ENCODE data around the gene ASIC3.
"Not testable (repeated sequence)": the region's sequence is repeated elsewhere in the genome, so short reads cannot be mapped to it uniquely, and the experiment has no call there.

ASIC3 gene

DNA sequence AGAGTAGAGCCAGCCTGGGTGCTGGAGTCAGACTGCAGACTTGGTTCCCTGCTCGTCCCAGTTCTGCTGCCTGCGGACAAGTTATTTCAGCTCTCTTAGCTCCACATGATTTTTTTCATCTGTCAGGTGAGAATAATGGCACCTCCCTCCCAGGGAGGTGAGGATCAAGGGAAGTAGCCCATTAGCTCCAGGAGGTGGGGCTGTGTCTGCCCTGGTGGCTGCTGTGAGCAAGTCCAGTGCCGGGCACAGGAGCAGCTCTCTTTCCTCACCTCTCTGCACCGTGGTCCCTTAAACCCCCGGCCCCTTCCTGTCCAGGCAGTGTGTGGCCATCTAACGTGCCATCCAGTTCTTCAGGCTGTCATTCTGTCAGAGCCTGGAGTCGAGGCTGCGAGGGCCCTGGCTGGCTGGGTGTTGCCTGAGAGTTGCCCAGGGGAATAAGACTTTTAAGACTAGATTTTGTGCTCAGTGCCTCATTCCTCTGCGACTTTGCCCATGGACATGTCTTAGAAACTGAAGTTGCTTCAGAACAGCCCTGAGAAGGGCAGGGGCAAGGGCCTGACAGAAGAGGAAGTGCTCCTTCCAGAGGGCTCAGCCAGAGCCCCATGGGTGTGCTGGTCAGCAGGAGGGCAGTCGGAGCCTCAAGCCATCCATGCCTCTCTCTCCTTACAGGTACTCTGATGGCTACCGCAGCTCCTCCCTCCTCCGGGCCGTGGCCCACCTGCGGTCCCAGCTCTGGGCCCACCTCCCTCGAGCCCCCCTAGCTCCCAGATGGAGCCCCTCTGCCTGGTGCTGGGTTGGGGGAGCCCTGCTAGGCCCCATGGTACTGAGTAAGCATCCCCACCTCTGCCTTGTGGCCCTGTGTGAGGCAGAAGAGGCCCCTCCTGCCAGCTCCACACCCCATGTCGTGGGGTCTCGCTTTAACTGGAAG is 15.1 kb upstream of the ASIC3 start:
- DNase-seq (ENCODE audit: low read depth), result no peak

DNA sequence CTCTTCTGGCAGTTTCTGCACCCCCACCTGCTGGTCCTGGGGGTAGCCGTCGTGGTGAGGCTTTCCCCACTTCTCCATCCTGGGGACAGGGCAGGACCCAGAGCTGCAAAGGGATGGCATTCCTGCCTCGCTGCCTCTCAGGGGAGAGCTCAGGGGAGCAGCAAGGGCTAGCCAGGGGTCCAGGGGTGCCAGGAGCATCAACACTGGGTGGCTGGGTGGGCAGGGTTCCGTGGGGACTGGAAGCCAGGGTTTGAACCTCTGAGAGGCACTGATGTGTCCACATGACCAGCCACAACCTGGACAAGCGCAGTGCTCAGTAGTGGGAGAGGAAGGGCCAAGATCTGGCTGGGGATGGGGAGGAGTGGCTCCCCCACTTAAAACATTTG is 14.5 kb upstream of the ASIC3 start:
- no peak for DNase-seq (ENCODE audit: low read depth)

DNA sequence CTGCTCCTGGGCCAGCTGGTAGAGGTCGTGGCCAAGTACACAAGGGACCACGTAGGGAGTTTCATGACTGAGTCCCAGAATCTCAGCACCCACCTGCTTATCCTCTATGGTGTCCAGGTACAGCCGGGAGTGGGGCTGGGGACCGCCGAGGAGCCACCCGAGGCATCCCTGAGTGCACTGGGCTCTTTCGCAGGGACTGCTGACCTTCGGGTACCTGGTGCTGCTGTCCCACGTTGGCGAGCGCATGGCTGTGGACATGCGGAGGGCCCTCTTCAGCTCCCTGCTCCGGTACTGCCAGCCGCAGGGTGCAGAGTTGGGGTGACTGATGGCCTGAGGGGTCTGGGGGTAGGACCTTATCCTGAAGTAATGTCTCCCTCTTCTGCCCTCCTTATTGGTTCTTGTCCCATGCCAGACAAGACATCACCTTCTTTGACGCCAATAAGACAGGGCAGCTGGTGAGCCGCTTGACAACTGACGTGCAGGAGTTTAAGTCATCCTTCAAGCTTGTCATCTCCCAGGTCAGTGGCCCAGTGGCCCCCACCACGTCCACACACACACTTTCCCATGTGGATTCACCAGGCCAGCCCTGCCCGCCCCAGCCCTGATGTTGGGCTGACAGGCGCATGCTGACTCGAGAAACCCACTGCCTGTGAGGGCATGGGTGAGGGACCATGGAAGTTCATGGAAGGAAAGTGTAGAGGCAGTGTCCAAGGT is 13.9 kb upstream of the ASIC3 start:
- no peak for DNase-seq (ENCODE audit: low read depth)

DNA sequence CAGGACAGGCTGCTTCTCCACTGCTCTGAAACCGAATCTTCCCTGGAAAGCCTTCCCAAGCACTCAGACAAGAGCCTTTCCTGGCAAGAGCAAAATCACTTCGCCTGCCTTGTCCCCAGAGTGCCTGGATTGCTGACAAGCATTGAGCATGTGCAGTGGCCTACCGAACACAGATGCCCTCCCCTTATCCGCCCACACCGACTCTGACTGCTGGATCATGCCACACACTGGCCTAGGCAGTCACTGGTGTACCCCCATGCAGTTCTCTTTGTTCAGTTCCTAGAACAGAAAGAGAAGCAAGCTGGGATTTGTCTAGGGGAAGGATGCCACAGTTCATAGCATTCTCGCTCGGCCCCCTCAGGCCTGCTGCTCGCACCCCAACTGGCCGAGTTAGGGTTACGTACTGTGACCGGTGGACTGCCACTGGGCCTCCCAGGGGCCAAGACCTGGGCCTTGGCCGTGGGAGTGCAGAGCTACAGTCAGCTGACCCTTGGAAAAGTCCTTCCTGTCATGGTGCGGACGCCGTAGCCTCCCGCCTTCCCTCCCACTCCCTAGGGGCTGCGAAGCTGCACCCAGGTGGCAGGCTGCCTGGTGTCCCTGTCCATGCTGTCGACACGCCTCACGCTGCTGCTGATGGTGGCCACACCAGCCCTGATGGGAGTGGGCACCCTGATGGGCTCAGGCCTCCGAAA is 13.2 kb upstream of the ASIC3 start:
- no peak for DNase-seq (ENCODE audit: low read depth)

DNA sequence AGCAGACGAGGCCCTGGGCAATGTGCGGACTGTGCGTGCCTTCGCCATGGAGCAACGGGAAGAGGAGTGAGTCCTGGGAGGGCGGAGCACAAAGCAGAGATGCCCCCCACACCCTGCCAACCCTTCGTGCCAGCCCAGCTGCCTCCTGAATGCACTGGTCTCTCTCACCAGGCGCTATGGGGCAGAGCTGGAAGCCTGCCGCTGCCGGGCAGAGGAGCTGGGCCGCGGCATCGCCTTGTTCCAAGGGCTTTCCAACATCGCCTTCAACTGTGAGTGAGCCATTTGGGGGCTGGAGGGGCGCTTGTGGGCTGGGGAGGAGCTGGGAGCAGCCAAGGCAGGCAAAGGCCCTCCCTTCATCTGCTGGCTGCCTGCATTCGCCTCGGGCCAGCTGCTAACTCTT is 12.4 kb upstream of the ASIC3 start:
- DNase-seq (ENCODE audit: low read depth), result no peak

DNA sequence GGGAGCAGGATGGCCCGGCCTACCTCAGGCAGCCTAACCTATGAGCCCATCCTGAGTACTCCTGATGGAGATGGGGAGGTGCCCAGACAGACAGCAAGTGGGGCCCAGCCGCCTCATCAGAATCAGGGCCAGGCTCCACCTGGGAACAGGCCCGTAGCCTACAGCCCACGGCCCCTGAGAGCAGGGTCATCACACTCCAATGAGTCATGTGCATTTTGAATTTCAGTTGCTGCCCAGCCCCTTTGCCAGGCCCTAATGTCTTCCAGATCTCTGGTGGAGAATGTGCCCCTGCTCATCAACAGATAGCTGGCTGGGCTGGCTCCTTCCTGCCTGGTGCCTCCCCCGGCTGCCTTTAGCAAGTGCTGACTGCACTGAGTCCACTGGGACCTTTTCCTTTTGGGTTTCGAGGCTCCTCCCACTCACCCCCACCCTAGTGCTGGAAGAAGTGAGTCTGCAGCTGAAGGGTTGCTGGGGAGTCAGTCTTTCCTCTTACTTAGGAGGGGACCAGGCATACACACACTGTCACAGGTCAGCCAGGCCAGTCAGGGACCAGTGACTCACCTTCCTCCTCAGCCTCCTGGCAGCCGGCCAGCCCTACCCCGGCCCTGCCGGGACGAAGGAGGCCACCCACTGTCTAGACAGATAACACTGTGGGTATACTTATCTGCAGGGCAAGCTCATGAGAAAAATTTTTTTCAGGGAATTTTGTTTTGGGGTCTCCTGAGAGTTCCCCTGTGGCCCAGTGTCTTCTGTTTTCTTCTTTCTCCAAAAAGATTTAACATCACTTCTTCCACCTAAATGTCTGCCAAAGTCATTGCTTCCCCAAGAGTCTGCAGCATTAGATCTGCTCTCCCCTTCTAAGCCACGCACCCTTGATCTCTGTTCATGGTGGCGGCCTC is 9.1 kb upstream of the ASIC3 start:
- DNase-seq (ENCODE audit: low read depth), result peak; percentile 87

DNA sequence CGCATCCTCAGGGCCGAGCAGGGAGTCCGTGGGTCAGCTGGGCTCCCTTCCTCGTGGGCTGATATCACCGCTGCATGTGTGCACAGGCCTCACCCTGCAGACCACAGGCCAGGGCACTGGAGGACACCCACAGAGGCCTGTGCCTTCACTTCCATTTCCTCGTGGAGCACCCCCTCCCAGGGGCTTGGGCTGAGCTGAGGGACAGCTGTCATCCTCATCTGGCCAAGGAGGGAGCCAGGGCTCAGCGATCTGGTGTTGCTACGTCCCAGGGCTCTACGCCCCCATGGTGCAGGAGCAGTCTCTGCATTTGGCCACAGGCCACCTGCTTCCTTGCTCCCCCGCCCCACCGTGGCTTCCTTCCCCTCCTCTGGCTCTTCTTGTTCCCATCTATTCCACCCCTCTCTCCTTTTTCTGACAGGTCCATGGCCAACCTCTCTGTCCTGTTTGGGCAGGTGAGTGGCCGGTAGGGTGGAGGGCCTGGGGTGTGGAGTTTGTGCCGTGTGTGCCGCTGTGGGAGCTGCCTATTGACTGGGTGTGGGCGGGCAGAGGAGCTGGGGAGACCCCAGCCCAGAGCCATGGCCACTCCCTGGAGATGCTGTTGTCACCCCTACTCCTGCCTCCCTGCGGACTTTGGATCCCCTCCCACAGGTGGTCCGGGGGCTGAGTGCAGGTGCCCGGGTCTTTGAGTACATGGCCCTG is 8.3 kb upstream of the ASIC3 start:
- peak; percentile 39 for DNase-seq (ENCODE audit: low read depth)

DNA sequence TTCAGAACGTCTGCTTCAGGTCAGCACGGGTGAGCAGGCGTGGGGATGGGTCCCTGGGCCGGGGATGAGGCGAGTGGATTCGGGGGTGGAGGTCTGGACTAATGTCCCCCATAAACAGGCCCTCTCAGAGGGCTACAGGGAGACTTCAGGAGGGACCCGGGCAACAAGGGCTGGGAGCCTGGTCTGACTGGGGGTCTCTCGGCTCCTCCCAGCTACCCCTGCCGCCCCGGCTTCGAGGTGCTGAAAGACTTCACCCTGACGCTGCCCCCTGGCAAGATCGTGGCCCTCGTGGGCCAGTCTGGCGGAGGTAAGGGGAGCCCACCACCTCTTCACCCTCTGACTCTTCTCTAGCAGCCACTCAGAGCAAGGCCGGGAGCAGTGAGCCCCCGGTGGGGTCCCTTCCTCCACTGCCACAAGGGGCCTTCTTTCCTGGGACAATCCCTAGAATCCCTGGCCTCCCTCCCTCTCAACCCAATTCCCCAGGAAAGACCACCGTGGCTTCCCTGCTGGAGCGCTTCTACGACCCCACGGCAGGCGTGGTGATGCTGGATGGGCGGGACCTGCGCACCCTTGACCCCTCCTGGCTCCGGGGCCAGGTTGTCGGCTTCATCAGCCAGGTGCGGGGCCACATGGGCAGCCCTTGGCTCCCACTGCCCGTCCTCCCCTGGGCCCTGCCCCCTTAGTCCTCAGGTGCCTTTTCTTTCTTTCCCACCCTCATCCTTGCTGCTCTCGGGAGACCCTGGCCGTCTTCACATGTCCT is 7.5 kb upstream of the ASIC3 start:
- DNase-seq (ENCODE audit: low read depth), result no peak

DNA sequence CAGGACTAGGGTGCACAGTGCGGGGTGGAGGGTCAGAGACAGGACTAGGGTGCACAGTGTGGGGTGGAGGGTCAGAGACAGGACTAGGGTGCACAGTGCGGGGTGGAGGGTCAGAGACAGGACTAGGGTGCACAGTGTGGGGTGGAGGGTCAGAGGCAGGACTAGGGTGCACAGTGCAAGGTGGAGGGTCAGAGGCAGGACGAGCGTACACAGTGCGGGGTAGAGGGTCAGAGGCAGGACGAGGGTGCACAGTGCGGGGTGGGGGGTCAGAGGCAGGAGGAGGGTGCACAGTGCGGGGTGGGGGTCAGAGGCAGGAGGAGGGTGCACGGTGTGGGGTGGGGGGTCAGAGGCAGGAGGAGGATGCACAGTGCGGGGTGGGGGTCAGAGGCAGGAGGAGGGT is 4.9 kb upstream of the ASIC3 start:
- not testable (repeated sequence) for DNase-seq (ENCODE audit: low read depth)

DNA sequence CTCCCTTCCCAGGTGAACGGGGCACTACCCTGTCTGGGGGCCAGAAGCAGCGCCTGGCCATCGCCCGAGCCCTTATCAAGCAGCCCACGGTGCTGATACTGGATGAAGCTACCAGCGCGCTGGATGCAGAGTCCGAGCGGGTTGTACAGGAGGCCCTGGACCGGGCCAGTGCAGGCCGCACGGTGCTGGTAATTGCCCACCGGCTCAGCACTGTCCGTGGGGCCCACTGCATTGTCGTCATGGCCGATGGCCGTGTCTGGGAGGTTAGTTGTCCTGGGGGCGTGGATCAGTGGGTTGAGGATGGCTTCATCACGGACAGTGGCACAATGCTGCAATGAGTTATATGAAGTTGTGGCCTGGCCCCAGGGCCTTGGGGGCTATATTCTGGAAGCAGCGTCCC is 4.4 kb upstream of the ASIC3 start:
- DNase-seq (ENCODE audit: low read depth), result no peak

DNA sequence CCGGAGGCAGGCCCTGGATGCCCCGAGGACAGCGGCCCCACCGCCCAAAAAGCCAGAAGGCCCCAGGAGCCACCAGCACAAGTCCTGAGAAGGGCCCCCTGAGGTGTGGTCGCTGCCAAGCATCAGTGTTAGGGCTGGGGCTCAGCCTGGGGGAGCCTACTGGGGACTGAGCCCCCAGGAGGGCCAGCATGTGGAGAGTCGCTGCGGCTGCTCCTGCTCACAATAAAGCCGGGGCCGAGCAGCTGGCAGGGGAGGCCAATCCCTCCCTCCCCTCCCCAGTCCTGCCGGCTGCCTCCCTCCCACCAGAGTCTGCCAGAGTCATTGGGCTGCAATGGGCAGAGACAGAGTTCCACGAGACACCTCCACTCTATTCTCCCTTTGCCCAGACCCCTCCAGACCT is 3.1 kb upstream of the ASIC3 start:
- no peak for DNase-seq (ENCODE audit: low read depth)

DNA sequence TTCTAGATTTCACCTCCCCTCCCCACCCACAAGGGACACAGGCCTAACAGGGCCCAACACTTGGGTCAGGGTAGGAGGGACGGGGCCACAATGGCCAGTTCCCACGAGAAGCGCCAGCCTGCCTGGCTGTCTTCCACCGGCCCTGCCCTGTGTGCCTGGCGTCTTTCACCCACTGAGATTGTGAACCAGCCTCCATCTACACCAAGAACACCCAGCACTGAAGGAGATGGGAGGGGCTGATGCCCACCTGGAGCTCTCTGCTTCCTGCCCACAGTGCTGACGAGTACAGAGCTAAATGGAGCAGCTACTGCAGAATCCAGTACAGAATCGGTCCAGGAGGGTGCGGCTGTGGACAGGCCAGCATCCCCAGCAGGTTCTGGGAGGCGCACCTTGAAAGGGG is 2.4 kb upstream of the ASIC3 start:
- no peak for DNase-seq (ENCODE audit: low read depth)

DNA sequence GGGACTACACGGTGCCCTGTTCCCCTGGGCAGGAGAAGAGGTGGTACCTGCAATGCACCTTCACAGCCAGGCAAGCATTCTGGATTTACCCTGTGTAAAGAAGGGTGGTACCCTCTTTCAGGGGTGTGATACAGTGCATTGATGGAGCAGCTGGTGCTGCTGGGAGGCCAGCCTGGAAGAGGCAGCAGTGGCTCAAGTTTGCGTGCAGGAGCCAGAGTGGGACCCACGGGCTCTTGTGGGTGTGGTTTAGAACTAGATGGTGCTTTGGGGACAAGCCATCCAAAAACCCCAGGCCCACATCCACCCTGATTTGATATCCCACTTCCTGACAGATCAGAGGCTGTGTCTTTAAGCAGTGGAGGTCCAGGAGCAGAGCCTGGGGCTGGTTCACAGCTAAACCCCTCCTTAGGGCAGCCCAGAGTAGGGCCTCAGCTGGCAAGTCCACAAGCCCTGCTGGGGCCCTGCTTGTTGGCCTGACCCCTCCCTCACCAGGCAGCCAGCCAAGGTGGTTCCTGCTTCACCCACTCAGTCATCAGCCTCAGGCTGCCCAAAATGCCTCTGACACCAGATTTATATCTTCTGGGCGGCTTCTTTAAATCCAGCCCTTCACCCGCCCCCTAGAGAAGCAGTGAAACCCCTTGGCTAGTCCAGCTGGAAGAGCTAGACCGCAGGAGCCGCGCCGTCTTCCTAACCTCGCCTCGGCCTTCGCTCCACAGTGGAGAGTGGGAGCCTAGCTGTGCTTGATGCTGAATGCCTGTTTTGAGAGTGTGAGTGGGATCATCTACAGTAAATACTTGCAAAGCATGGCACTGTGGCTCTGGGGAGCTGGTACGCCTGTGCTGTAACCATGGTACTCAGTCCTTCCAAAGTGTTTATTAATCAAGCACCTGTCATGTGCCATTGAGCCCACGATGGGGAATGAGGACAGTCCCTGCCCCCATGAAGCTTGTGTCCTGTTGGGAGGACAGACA is 1.4 kb upstream of the ASIC3 start:
- DNase-seq (ENCODE audit: low read depth), result peak; percentile 69

DNA sequence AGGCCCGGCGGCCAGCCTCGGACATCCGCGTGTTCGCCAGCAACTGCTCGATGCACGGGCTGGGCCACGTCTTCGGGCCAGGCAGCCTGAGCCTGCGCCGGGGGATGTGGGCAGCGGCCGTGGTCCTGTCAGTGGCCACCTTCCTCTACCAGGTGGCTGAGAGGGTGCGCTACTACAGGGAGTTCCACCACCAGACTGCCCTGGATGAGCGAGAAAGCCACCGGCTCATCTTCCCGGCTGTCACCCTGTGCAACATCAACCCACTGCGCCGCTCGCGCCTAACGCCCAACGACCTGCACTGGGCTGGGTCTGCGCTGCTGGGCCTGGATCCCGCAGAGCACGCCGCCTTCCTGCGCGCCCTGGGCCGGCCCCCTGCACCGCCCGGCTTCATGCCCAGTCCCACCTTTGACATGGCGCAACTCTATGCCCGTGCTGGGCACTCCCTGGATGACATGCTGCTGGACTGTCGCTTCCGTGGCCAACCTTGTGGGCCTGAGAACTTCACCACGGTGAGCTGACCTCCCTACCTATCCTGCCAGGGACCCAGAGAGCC is 656 bp downstream of the ASIC3 start:
- no peak for DNase-seq (ENCODE audit: low read depth)

DNA sequence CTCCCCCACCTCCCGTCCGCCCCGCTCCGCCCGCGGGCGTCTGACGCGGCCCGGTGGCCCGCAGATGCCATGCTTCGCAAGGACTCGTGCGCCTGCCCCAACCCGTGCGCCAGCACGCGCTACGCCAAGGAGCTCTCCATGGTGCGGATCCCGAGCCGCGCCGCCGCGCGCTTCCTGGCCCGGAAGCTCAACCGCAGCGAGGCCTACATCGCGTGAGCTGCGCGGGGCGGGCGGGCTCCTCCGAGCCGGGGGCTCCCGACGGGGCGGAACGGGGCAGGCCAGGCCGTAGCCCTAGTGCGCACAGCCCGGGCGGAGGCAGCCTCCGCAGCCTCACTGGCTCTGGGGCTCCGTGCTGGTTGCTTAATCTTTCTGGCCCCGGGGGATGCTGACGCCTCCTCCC is 2.8 kb downstream of the ASIC3 start:
- peak; percentile 65 for DNase-seq (ENCODE audit: low read depth)

DNA sequence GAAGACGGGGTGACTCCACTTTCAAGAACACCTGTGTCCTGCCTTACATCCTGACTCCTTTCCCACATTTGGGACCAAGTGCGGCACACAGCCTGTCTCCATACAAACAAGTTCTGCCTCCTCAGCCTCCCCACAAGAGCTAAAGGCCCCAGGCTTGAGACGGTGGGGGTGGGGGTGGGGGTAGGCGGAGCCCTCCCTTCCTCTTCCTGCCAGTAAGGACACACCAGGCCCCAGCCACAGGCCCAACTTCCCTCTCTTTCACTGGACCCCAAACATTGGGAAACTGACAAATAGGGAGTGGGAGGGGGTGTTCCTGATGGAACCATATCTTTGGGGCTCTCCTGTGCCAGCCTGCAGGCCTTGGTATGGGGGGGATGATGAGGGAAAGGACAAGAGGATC is 4.8 kb downstream of the ASIC3 start:
- DNase-seq (ENCODE audit: low read depth), result no peak

DNA sequence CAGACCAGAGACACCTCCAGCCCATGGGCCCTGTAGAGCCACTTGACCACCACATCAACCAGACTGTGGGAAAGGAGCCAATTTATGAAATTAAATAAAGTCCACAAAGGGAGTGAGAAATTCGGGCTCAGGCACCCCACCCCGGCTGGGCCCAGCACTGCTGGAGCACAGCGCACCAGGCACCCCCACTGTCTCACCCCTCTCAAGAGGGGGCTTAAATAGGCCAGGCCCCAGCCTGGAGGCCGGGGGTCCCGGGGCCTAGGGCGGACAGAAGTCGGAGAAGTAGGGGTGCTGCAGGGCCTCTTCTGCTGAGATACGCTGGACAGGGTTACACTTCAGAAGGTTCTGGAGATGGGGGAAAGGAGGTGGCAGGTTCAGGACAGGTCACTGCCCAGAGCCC is 5.4 kb downstream of the ASIC3 start:
- no peak for DNase-seq (ENCODE audit: low read depth)

DNA sequence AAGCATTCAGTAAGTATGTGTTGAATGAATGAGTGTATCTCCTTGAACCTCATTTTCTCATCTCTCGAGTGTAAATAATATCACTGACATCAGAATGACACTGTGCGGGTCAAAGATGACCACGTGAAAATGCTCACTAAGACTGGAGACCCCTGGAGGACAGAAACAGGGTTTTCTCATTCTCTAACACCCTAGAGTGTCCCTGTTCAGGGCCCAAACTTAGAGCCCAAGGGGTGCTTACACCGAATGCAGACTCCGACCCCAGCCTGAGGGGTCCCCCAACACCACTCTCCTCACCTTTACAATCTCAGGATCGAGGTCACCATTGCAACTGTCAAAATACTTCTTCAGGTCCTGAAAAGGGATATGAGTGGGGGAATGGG is 7.9 kb downstream of the ASIC3 start:
- DNase-seq (ENCODE audit: low read depth), result no peak

Measured in amniotic epithelial cell (primary cell).